ENCODE data around the gene TIMM22.
"Not testable (repeated sequence)": the region's sequence is repeated elsewhere in the genome, so short reads cannot be mapped to it uniquely, and the experiment has no call there.

Gene TIMM22

GRCh38 chr17:973053-973452 lies 23.9 kb upstream of the TIMM22 start:
- no peak for DNase-seq

DNA sequence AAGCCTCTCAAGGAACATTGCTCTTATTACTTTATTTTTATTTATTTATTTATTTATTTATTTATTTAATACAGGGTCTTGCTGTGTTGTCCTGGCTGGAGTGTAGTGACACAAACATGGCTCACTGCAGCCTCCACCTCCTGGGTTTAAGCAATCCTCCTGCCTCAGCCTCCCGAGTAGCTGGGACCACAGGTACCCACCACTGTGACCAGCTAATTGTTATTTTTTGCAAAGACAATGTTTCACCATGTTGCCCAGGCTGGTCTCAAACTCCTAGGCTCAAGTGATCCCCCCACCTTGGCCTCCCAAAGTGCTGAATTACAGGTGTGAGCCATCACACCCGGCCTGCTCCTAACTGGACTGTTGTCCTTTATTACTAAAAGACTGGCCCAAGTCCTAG lies 22.2 kb upstream of the TIMM22 start:
- not testable (repeated sequence) for DNase-seq

DNA sequence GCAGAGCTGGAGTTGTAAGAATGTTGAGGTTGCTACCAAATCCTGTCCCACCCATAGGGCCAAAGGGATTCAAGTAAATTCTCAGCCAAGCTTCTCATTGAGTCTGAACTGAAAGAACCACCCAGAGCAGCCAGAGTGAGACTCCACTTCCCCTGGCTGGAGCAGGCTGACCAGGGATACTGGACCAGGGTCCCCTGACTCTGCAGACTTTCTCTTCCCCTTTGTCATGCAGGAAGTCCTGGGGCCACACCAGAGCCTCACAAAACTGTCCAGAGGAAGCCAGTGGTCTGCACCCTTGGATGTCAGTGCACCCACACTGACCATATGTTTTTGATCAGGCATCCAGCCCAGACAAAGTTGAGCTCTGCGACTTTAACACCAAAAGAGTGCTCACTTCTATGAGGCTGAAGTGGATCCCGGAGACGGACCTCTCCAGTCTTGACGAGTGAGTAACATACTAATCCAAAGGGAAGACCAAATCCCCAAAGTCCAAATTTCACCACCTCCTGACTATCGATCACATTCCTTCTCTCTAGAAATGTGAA lies 21.5 kb upstream of the TIMM22 start:
- DNase-seq: no peak

GRCh38 chr17:976312-976711 lies 20.6 kb upstream of the TIMM22 start:
- DNase-seq: no peak

GRCh38 chr17:977166-977565 lies 19.8 kb upstream of the TIMM22 start:
- no peak for DNase-seq

DNA sequence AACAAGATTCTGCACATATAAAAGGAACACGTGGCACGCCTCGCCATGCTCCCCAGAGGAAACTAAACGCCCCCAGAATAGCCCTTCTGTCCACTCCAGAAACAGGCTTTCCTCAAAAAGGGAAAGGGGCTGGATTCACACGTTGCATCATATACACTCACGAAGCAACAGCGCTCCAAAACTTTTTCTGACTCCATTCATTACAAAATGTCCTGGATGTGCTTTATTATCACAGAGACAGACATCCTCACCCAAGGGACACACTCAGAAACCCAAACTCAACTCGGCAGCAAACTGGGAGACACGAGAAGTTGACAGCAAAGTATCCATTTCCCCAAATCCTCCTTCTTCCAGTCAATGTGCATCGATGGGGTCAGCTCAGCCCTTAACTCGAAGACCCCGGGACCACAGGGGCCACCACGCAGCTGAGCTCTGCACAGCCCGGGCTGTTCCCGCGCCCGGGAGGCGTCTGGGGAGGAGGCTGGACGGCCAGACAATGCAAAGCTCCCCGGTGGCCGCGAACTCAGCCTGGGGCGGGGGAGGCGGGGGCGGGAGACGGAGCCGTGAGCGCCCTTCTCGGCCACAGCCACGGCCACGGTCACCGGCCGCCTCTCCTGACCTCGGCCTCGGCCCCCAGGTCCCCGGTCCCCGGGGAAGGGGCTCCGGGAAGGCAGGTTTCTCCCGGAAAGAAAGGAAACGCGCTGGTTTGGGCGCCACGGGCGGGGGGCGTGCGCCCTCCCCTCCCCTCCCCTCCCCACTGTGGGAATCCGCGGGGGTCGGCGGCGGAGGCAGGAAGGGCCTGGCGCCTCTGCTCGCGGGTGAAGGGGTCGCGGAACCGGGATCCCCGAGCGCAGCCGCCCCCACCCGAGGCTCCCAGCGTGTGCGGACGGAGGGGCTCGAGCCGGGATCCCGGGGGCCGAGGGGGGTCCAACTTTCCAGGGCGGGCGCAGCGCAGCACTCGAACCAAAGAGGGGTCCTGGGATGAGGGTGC lies 18.5 kb upstream of the TIMM22 start:
- no peak for DNase-seq

DNA sequence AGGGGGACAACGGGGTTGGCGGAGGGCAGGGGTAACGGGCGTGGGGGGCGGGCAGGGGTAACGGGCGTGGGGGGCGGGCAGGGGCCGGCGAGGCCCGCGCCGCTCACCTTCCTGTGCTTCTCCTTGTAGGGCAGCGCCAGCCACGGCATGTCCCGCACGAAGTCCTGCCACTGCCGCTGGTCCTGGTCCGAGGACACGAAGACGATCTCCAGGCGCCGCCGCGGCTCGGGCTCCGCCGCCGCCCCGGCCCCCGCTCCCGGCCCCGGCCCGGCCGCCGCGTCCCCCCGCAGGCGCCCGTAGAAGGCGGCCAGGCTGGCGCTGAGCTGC lies 17.8 kb upstream of the TIMM22 start:
- DNase-seq: no peak

DNA sequence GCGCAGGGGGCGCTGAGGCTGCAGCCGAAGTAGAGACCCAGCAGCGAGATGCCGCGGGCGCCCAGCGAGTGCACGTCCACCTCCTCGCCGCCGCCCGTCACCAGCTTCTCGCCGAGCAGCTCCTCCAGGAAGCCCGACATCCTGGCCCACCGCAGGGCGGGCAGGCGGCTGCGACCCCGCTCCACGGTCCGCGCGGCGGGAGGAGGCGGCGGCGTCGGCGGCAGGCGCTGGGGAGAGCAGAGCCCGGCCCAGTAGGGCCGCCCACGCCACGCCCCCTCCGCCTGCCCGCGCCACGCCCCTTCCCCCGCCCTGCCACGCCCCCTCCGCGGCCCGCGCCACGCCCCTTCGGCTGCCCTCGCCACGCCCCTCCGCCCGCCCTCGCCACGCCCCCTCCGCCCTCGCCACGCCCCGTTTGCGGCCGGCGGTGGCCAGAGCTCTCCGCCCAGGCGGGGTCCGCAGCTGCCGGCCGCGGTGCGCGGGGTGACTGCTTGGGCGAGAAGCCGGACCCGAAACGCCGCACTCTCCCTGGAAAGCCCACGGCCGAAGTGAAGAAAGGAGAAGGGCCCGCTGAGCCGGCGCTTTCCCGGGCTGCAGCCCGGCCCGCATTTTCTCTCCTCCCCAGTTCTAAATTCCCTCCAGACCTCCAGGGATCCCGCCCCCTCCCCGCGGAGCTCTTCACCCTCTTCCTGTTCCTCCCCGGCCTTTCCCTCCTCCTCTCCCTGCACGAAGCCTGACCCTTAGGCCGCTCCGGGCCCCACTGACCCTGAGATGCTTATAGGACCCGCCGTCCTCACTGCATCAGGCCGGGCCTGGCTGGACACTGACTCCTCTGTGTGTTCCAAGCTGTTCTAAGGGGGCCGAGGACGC lies 17.2 kb upstream of the TIMM22 start, which contains the start of gene NXN:
Gene NXN, minus strand, starts transcription at position 238 of the 867 bp plus-strand sequence.
- DNase-seq: peak; percentile 87

DNA sequence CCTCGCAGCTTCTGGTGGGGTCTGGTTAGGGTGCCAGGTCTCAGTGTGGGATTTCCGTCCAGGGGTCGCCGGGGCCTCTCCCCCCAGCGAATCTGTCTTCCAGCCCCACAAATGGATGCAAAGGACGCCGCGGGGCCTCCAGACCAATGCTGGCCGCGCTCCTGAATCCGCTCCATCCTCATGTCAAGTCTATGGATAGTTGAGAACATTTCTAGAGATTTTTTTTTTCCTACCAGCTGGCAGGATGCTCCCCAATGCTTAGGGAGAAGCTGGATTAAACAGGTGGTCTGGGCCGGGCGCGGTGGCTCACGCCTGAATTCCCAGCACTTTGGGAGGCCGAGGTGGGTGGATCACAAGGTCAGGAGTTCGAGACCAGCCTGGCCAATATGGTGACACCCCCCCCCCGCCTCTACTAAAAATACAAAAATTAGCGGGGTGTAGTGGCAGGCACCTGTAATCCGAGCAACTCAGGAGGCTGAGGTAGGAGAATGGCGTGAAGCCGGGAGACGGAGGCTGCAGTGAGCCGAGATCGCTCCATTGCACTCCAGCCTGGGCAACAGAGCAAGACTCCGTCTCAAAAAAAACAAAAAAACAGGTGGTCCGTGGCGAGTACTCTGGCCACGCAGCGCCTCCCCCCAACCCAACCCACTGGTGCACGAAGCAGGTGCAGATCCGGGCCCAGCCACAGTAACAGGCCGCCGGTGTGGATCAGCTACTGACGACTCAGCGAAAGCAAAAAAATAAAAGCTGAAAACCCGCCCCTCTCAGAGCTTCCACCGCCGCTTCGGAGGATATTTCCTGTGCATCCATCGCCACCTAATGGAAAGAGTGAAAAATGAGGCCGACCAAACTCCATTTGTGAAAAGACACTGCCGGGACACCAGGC lies 16.3 kb upstream of the TIMM22 start:
- peak; percentile 87 for DNase-seq

DNA sequence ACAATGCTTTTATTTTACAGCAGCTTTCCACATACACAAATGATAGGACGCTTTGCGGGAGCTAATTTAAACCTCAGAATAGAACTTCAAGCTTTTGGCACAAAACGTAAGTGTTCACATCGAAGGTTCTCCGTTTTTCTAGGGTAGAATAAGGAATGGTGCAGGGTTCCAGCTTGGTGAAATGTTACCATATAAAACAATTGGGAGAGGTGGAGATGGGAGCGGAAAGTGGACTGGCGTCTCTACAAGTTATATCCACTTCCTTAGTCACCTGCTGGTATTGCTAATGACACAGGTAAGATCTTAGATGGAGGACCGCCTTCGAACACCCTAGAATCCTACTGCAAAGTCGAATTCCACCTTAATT lies 15.7 kb upstream of the TIMM22 start:
- DNase-seq: no peak

DNA sequence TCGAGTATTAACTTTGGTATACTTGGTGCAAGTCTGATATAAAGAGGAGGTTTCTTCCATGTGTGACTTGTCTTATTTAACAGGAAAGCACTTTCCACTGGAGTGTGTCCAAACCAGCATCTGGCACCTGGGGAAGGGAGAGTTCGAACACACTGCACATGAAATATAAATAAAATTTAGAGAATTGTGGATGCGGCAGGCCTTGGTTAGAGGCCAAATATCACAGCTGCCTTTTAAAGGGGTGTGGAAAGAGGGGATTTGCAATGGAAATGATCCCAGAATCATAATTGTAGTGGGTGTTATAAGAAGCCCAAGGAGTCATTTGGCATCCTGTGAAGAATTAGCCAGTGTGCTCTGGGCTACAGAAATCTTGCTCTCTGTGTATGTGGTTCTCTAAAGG lies 13.0 kb upstream of the TIMM22 start:
- DNase-seq: no peak

GRCh38 chr17:986322-986929 lies 10.5 kb upstream of the TIMM22 start:
- no peak for DNase-seq

DNA sequence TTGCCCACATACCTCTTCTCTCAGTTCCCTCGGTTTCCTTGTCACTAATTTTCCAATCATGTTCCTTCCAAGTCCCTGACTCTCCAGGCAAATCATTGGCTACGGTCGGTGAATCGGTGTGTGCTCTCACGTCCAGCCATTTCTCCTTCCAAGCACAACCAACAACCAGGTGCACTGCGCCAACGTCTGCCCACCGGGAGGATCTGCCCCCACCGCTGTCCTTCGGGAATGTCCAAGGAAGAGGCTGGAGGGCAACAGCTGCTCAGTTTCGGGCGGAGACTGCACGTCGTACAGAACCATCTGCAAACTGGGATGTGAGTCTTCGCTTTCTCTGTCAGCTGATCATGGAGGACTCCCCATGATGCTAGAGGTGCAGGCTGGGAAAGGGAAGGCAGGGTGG lies 9.0 kb upstream of the TIMM22 start:
- no peak for DNase-seq

DNA sequence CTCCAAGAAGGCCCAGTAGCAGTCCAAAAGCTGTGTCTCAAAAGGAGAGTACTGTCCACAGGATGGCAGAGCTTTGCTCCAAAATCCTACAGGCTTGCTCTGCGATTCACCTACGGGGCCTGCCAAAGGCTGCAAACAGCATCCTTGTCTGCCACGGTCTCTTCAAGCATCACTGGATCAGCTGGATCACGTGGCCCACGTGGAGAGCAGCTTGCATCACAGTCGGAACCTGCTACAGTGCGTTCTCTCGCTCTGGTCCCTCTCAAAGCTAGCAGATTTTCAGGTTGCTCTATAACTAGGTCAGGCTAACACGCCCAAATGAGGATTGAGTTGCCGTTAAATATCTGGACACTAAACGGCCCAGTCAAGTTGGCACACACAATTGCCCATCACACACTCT lies 8.4 kb upstream of the TIMM22 start:
- DNase-seq: no peak

- DNase-seq: no peak
Observed at GRCh38 chr17:992933-993332, 4.0 kb upstream of the TIMM22 start.

- not testable (repeated sequence) for DNase-seq
Observed at GRCh38 chr17:995324-995723, 1.6 kb upstream of the TIMM22 start.

DNA sequence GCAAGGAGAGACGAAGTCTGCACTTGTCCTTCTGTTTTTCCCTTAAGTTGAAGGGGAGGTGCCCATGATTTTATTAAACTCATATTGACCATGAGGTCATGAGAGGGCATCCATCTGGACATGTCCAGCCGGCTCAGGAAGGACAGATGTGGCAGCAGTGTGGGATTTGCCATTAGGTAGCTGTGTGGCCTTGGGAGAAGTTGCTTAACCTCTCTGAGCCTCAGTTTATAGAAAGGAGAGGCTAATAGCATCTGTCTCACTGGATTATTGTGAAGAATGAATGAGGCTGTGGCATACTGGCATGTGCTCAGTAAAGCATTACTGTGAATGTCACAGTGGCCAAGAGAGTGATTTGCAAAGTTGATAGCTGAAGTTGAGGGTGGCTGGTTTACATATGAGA lies 1.2 kb downstream of the TIMM22 start:
- DNase-seq: no peak

DNA sequence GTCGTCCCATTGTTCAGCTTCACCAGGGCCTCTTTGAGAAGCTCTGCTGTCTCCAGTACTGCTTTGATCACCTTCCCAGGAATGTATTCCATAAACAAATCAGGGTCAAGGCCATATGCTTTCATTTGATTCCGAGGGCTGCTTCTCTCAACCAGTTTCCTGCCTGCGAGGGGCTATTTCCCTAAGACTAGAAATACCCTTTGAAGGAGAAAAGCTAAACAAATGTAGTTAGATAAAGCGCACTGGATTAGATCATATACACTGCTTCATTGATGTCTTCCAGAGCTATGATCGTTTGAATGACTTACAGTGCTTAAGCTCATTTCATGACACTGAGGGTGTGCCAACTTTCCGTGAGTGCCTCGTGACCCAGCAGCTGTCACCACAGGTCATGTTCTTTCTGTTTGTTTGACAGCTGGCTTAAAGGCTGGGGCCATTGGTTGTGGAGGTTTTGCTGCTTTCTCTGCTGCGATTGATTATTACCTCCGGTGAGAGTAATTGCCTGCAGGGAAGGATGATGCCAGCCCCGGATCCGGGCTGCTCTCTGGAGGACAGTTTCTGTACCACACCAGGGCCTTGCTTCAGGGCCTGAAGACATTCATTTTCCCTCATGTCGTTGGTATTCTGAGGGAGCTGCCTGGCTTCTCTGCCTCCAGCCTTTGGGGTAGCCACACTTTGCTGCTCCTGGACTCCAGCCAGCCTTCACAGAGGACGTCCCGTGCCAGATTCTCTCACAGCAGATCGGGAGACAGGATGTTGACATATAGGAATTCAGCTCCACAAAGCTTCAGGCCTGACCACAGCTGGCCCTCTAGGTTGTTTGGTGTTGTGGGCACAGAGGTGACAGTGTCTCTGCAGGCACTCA lies 3.9 kb downstream of the TIMM22 start:
- no peak for DNase-seq

DNA sequence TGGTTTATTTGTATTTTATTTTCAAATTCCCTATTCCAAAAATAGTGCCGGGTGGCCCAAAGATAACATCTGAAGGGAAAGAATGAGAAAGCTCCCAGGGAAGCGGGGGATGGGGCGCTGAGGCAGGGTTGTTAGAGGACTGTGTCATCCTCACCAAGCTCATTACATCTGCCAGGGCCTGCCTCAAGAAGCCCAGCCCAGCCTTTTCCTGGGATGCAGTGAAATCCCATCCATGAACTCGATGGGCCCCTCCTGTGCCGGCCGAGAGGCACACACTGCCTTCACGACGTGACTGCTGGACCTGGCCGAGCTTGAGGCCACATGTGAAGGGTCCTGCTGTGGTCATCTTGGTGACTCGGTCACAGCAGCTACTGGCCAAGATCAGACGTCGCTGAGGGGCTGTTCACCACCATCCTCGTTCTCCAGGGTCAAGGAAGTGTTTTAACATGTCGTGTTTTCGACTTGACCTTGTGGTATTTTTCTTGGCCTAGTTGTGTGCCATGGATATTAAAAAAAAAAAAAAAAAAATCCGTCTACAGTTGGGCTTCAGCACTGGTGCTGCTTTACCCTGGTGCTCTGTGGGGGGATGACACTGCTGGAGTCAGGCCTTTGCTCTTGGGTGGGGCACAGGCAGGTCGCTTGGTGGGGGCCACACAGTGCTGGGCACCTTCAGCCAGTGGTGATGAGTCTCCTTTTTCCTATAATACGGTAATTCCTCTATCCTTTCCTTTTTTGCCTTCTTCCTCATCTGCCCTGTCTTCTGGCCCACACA lies 4.9 kb downstream of the TIMM22 start:
- no peak for DNase-seq

GRCh38 chr17:1002412-1002753 lies 5.5 kb downstream of the TIMM22 start:
- DNase-seq: no peak

Data from activated CD4-positive, alpha-beta T cell treated with anti-CD3 and anti-CD28 coated beads, Interleukin-10, Interleukin-2, amounts not matched to agents 100 ng/mL and 50 ng/mL, durations not matched to agents 16 hours and 8 hours (primary cell).